Left lung (tissue), 10 donors: ENCODE results near the gene HNRNPK. TPM values are rescaled to one million over a fixed set of nuclear protein-coding genes. Genes with fewer than 3 reads are reported as not detected.
"Not testable (repeated sequence)": the region's sequence is repeated elsewhere in the genome, so short reads cannot be mapped to it uniquely, and the experiment has no call there.

Source experiments
- ATAC-seq: fragments of 200-7000 bp; cut with Tn5 transposase; one replicate; pipeline ENCODE4 v1.9.1; 2020; ENCODE audit warnings: moderate library complexity
- DNase-seq, 4 donors: peaks; one replicate each; pipeline ENCODE4 v3.0.0-alpha.2; 2013 to 2020
- H3K27ac ChIP-seq, 2 donors: fragments of 200-600 bp; sonication (generic) in 1 of 2; one replicate each; pipeline versions ENCODE4 v1.5.0 to v1.8.0; 2020 to 2021
- H3K27me3 ChIP-seq, 2 donors: fragments of 200-600 bp; sonication (generic) in 1 of 2; one replicate each; pipeline versions ENCODE4 v1.5.0 to v1.8.0; 2020 to 2021
- H3K36me3 ChIP-seq, 2 donors: fragments of 200-600 bp; sonication (generic) in 1 of 2; one replicate each; pipeline versions ENCODE4 v1.5.0 to v1.8.0; 2020 to 2021
- H3K4me1 ChIP-seq, 2 donors: fragments of 200-600 bp; one replicate each; pipeline ENCODE4 v1.8.0; 2021
- H3K4me3 ChIP-seq, 2 donors: fragments of 200-600 bp; sonication (generic) in 1 of 2; one replicate each; pipeline versions ENCODE4 v1.5.0 to v1.8.0; 2020 to 2021; ENCODE audit warnings: mild to moderate bottlenecking in 1 of 2
- H3K9me3 ChIP-seq, 2 donors: fragments of 200-600 bp; sonication (generic) in 1 of 2; one replicate each; pipeline versions ENCODE4 v1.5.0 to v1.8.0; 2020 to 2021
- intact Hi-C, 2 donors: fragments of 100-400 bp; cut with DNase I; formaldehyde crosslinking; loops; one replicate each; pipeline versions ENCODE4 v1.11.2 to v1.14.2; 2022
- polyA plus RNA-seq, 6 donors: library from polyadenylated mRNA; unstranded; fragments of 120-200 nt; gene quantifications; one replicate each; pipeline ENCODE4 v1.2.1, GENCODE V29; 2013; ENCODE audit not compliant: insufficient read length in 6 of 6
- total RNA-seq, 2 donors: library from RNA; stranded (reverse); fragmentation: NEBNext Ultra II Directional; extraction: Animal tissue kit (Norgen Biotek cat#: 25700); gene quantifications; one replicate each; pipeline ENCODE4 v1.2.1, GENCODE V29; 2021
- TF ChIP-seq, protein P1 (sequence below), 2 donors: fragments of 200-600 bp; sonication (generic) in 1 of 2; IDR thresholded peaks; one replicate each; pipeline versions ENCODE4 v1.5.0 to v1.8.0; 2021; ENCODE audit warnings: antibody characterized with exemption in 2 of 2
- donor health status: DM: no; HTN: yes; CAD: no.
- donor health status: DM: no; HTN: no; CAD: no.

Gene HNRNPK
- total and polyA plus RNA-seq, 8 donors, result 382 to 897 (median 832) TPM

DNA sequence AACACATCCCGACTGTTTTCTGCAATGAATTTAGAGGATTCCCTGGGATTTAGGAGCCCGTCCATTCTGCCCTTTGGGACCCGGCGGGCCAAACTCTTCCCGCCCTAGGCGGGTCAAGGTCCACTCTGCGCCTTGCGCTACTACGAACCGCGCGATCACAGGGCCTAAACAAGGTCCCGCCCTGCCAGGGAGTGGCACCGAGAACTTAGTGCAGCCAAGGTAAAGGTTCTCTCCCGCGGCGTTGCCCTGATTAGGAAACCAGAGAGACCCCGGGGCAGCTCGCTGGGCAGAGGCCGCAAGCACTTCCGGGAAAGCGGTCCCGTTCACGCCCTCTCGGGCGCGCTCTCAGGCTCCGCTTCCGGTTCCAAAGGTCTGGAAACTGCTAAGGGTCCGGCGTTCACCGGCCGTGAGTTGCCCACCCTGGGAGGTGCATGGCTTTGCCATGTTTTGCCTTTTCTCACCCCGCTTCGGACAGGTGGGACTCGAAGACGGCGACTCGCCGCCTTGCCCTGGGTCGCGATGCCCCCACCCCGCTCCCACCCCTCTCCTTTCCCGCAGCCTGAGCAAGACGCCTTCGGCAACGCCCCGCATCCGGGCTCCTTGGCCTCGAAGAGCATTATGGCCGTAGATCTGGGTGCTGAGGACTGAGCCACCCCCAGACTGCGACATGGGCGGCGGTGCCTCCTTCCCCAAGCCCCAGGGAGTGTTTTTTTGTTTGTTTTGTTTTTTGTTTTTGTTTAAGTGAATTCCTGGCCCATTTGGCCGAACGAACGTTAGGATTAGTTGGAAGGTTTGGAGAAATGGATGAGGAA, 23.4 kb downstream of the HNRNPK start:
- peaks cover 0 to 23% of the 10 kb centered on the region in 2 donors for H3K4me1 ChIP-seq
- peaks cover 0 to 32% of the 10 kb centered on the region in 2 donors for H3K36me3 ChIP-seq
- peak; percentile 80 to 95 (median 85) for DNase-seq
- peak overlapping the region; percentile 36 to 57 for H3K4me3 ChIP-seq
- intact Hi-C loops, result no loop called here
- H3K27ac ChIP-seq, result peak overlapping the region; percentile 87 to 91
- TF ChIP-seq, protein P1, sequence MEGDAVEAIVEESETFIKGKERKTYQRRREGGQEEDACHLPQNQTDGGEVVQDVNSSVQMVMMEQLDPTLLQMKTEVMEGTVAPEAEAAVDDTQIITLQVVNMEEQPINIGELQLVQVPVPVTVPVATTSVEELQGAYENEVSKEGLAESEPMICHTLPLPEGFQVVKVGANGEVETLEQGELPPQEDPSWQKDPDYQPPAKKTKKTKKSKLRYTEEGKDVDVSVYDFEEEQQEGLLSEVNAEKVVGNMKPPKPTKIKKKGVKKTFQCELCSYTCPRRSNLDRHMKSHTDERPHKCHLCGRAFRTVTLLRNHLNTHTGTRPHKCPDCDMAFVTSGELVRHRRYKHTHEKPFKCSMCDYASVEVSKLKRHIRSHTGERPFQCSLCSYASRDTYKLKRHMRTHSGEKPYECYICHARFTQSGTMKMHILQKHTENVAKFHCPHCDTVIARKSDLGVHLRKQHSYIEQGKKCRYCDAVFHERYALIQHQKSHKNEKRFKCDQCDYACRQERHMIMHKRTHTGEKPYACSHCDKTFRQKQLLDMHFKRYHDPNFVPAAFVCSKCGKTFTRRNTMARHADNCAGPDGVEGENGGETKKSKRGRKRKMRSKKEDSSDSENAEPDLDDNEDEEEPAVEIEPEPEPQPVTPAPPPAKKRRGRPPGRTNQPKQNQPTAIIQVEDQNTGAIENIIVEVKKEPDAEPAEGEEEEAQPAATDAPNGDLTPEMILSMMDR (IDR thresholded peaks at IDR 0.05), result peak in 1 of 2 donors; percentile 10
- no peaks in the 10 kb centered on the region for H3K9me3 ChIP-seq
- ATAC-seq, result peak; percentile 94
- H3K27me3 ChIP-seq, result no peaks in the 10 kb centered on the region

DNA sequence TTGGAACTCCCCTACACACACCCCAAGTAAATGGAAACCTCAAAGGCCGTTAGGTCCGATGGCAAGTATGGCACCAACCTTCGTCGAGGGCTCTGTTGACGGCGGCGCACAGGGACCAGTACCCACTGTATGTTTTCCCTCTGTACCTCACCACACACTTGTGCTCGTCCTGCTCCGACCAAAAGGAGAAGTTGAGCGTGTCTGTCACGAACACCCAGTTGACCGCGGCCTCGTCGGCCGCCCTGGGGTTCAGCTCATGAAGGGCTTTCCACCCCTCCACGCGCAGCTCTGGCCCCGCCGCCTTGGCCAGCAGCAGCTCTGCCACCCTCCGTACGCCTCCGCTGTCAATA, 24.0 kb downstream of the HNRNPK start:
- intact Hi-C loops, result no loop called here
- Histone ChIP-seq H3K36me3 (peaks cover 0 to 38% of the 10 kb centered on the region in 2 donors), H3K9me3 (no peaks in the 10 kb centered on the region), H3K27ac (peak overlapping the region; percentile 87 to 91), H3K4me3 (peak overlapping the region; percentile 36 to 57), H3K27me3 (no peaks in the 10 kb centered on the region), H3K4me1 (peaks cover 0 to 23% of the 10 kb centered on the region in 2 donors)
- ATAC-seq (peak; percentile 73), DNase-seq (peak in 3 of 4 donors; percentile 19 to 92 (median 69))
- TF ChIP-seq, protein P1 (IDR thresholded peaks at IDR 0.05), result no peak

DNA sequence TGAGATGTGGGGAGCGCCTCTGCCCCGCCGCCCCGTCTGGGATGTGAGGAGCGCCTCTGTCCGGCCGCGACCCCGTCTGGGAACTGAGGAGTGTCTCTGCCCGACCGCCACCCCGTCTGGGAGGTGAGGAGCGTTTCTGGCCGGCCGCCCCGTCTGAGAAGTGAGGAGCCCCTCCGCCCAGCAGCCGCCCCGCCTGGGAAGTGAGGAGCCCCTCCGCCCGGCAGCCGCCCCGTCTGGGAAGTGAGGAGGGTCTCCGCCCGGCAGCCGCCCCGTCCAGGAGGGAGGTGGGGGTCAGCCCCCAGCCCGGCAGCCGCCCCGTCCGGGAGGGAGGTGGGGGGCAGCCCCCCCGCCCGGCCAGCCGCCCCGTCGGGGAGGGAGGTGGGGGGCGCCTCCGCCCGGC, 31.9 kb downstream of the HNRNPK start:
- intact Hi-C loops, H3K4me3 ChIP-seq, H3K27ac ChIP-seq, H3K27me3 ChIP-seq, H3K4me1 ChIP-seq, ATAC-seq, H3K9me3 ChIP-seq: not testable (repeated sequence)
- H3K36me3 ChIP-seq, result peaks cover 0 to 68% of the 10 kb centered on the region in 2 donors
- DNase-seq, result peak in 1 of 4 donors; percentile 75

DNA sequence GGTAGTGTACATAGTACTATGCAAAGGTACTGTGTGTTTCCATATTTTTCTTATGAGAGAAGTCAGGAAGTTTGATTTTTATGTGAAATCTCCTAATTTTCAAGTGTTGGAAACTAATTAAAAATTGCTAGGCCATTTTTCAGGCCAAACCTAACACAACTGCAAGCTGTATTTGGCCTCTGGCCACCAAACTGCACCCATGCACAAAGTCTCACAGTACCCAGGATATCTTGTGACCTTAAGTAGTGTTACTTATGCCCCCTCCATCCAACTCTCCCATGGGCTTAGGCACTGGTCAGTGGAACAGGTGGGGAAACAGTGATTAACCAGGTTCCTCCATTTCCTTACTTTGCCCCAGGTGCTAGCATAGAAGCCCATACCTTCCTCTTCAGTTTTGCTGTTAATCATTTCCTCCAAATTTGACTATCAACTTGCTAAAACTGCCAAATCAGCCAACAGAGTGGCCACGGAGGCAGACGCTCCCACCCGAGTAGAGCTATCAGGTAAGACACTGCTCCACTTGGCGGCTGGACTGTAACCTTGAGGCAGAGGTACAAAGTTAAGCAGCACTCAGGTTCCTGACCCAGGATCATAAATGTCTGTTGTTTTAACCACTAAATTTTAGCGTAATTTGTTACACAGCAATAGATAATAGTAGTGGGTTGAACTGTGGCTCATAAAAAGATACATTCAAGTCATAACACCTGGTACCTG, 39.3 kb downstream of the HNRNPK start:
- DNase-seq (no peak), ATAC-seq (no peak)
- Histone ChIP-seq H3K4me1 (peaks cover 0 to 7% of the 10 kb centered on the region in 2 donors), H3K27ac (no peak overlapping the region), H3K36me3 (peaks cover 0 to 68% of the 10 kb centered on the region in 2 donors), H3K4me3 (no peak overlapping the region), H3K27me3 (no peaks in the 10 kb centered on the region), H3K9me3 (no peaks in the 10 kb centered on the region)
- intact Hi-C loops, result loop anchor here in 1 of 2 donors (5.0 kb wide), 1 partner anchor 372 kb away; no protein-coding TSS in a partner anchor
- TF ChIP-seq, protein P1 (IDR thresholded peaks at IDR 0.05), result no peak

DNA sequence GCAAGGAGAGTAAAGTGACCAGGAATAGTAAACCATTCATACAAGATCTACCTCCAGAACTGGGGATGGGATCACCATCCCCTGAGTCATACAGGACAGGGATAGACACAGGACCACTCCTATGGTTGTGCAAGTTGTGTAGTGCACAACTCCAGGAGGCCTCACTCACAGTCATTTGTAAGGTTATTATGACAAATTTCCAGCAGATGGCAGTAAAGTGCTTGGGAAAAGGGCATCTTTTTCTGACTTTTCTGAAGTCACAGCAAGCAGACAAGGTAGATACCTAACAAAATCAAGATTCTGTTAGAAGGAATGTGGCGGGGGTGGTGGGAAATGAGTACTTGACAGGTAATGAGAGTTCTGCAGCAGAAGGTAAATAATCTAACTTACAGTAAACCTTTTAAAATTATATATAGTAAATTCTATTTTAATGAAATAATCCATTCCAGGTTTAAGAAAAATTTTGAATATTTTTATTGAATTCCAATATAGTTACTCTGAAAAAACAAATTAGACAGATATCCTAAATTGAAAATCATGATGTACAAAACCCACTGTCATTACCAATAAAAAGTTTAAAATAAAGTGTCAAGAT, 42.1 kb downstream of the HNRNPK start:
- Histone ChIP-seq H3K27me3 (no peaks in the 10 kb centered on the region), H3K9me3 (no peaks in the 10 kb centered on the region), H3K4me3 (no peak overlapping the region), H3K4me1 (peaks cover 9 to 32% of the 10 kb centered on the region in 2 donors), H3K36me3 (peaks cover 0 to 41% of the 10 kb centered on the region in 2 donors), H3K27ac (no peak overlapping the region)
- DNase-seq (peak in 2 of 4 donors; percentile 55 to 61), ATAC-seq (peak; percentile 67)
- TF ChIP-seq, protein P1 (IDR thresholded peaks at IDR 0.05), result peak; percentile 65 to 72
- intact Hi-C loops, result loop anchor here in 1 of 2 donors (5.0 kb wide), 1 partner anchor 324 kb away; no protein-coding TSS in a partner anchor
